Measurements from ENCODE around the gene EXOC3L4.

EXOC3L4 gene

DNA sequence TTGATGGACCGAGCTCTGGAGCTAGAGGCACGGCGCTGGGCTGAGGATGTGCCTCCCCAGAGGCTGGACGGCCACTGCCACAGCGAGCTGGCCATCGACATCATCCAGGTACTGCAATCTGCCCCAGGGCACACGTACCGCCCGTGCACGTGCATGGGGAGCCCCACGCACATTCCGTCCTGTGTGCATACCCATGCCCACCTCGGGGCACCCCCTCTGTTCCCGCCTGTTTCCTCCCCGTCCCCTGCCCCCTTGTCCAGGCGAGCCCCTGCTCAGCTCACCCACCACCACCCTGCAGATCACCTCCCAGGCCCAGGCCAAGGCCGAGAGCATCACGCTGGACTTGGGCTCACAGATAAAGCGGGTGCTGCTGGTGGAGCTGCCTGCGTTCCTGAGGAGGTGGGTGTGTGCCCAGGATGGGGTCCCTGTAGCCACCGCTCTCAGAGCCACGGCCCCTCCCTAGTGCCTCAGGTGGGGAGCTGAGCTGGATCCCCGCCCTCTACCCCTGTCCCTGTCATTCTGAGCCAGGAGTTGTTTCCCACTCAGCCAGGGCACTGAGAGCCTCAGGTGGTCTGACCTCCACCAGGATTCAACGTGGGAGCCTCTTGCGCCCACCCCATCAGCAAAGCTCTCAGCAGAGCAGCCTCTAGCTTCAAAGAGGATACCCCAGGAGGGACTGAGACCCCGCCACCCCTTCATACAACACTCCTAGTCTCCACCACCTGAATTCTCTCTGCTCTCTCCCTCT, 35.7 kb downstream of the EXOC3L4 start:
- H3K4me3 ChIP-seq (ENCODE audit: low read length): no peak overlapping the region
- no peak for TF ChIP-seq ZNF274 (IDR thresholded peaks at IDR 0.05; ENCODE audit: low read depth, low read length)

DNA sequence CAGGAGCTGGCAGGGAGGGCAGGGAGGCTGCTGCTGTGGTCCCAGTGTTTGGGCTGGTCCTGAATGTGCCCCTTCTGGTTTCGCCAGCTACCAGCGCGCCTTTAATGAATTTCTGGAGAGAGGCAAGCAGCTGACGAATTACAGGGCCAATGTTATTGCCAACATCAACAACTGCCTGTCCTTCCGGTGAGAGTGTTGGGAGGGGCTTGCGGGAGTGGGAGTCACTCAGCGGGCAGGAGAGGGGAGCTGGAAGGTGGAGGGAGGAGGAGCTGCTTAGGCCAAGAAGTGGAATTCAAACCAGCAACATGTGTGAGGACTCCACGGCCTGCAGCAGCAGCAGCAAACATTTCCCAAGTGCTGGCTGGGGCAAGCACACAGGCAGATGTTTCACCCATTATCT, 36.4 kb downstream of the EXOC3L4 start:
- no peak overlapping the region for H3K4me3 ChIP-seq (ENCODE audit: low read length)
- TF ChIP-seq ZNF274 (IDR thresholded peaks at IDR 0.05; ENCODE audit: low read depth, low read length): no peak

DNA sequence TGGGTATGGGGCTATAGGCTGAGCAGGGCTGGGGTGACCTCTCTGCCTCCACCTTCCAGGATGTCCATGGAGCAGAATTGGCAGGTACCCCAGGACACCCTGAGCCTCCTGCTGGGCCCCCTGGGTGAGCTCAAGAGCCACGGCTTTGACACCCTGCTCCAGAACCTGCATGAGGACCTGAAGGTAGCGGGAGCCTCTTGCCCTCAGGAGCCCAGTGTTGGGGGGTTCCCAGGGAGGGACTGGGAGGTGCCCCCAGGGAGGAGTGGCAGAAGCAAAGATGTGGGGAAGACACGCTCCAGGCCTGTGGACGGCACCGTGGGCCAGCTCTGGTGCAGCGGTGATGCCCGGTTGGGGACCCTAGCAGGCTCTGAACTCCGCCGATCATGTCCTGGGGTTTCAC, 37.1 kb downstream of the EXOC3L4 start:
- H3K4me3 ChIP-seq (ENCODE audit: low read length): no peak overlapping the region
- no peak for TF ChIP-seq ZNF274 (IDR thresholded peaks at IDR 0.05; ENCODE audit: low read depth, low read length)

DNA sequence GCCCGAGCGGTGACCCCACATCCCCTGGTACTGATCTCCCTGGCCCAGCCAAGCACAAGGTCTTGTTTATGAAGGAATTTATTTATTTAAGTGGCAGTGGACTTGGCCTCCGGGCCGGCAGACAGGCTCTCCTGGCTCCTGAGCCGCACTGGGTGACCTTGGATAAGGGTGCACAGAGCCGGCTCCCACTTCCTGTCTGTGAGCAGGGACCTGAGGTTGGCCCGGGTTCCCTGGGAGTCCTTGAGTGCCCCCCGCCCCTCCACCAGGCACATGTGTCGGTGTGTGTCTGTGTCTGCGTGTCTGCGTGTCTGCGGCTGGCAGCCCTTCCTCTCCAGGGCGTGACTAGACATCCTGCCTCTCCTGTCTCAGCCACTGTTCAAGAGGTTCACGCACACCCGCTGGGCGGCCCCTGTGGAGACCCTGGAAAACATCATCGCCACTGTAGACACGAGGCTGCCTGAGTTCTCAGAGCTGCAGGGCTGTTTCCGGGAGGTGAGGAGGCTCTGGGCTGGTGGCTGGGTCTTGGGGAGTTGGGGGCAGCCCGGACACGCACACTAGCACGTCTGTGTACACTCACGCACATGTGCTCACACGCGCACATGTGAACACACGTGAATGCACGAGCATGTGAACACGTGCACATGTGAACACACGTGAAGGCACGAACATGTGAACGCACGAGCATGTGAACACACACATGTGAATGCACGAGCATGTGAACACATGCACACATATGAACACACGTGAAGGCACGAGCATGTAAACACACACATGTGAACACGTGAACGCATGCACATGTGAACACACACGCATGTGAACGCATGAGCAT, 38.1 kb downstream of the EXOC3L4 start:
- H3K4me3 ChIP-seq (ENCODE audit: low read length): no peak overlapping the region
- TF ChIP-seq ZNF274 (IDR thresholded peaks at IDR 0.05; ENCODE audit: low read depth, low read length): no peak

DNA sequence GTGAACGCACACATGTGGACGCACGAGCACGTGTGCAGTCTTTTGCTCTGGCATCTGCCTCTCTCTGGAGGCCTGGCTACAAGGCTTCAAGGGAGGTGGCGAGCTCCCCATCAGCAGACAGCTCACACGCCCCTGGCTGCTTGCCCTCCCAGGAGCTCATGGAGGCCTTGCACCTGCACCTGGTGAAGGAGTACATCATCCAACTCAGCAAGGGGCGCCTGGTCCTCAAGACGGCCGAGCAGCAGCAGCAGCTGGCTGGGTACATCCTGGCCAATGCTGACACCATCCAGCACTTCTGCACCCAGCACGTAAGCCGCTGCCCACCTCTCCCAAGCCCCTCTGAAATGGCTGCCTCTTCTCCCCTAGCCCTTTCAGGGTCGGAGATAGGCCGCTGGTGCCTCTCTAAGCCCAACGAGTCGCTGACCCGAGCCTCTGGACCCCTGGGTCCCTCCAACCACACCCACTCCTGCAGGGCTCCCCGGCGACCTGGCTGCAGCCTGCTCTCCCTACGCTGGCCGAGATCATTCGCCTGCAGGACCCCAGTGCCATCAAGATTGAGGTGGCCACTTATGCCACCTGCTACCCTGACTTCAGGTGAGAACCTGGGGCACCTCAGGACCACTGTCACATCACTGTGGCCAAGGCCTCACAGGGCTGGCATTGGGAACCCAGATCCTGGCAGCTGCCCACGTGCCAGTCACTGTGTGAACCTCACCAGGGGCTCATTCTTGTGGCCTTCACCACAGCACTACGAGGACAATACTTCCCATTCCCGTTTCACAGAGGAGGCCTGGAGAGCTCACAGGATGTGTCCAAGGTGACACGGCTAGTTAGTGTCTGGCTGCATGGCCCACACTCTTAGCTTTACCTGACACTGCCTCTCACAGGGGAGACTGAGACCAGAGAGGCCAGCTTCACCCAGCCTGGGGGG, 39.0 kb downstream of the EXOC3L4 start:
- no peak for TF ChIP-seq ZNF274 (IDR thresholded peaks at IDR 0.05; ENCODE audit: low read depth, low read length)
- H3K4me3 ChIP-seq (ENCODE audit: low read length): no peak overlapping the region

DNA sequence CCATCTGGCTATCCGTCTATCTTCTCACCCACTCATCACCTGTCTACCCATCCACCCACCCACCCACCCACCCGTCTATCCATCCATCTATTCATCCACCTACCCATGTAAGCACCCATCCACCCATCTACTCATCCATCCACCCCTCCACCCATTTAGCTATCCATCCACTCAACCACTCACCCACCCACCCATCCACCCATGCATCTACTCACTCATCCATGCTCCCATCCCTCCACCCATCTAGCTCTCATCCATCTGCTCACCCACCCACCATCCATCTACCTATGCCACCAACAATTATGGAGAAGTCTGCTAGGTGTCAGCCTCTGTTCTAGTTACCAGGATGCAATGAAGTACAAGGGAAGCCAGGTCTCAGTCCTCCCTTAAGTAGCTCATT, 39.9 kb downstream of the EXOC3L4 start:
- no peak overlapping the region for H3K4me3 ChIP-seq (ENCODE audit: low read length)
- no peak for TF ChIP-seq ZNF274 (IDR thresholded peaks at IDR 0.05; ENCODE audit: low read depth, low read length)

DNA sequence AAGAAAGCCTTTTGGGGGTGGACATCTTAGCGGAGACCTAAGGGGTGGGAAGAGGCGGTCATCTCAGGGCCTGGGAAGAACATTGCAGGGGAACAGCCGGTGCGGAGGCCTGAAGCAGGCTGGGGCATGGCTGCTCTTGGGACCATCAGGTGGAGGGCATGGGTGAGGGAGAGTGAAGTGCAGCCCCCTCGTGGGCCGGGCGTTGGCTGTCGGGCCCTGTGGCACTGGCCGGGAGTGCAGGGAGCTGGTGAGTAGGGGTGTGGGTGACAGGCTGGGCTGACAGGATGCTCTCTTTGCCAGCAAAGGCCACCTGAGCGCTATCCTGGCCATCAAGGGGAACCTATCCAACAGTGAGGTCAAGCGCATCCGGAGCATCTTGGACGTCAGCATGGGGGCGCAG, 40.4 kb downstream of the EXOC3L4 start:
- no peak overlapping the region for H3K4me3 ChIP-seq (ENCODE audit: low read length)
- TF ChIP-seq ZNF274 (IDR thresholded peaks at IDR 0.05; ENCODE audit: low read depth, low read length): no peak

DNA sequence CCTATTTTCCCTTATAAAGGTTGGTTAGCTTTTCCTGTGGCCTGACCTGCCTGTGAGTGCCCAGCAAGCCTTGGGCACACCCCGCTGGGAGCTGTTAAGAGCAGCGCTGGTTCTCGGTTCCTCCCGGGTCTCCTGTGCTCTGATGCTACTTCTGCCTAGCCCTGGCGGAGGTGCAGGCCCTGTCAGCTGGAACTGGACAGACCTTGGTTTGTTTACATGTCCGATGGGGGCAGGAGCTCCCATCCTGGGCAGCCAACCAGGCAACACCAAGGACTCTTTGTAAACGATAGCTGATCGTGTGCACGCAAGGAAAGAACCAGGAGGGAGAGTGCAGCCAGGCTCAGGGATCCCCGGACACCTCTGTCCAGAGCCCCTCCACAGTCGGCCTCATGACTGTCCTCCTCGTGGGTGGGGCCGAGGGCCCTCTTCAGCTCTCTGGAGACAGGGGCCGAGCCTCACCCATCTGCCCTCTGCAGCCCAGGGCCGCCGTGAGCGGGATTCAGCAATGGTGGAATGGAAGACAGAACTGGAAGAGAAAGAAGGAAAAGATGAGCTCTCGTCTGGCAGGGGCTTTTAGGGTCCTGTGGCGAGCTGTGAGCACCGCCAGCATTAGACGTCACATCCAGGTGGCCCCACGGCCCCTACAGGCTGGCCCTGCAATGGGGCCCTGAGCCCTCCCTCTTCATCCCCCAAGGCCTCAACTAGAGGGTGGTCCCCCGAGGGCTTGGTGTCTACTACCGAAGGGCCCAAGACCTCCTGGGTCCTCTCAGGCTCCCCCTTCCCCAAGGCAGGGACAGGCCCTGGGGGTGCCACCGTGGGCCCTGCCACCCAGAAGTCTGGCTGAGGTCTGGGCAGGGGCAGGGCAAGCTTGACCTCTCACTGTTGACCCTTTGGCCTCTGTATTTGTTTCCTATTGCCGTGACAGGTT, 41.1 kb downstream of the EXOC3L4 start:
- no peak overlapping the region for H3K4me3 ChIP-seq (ENCODE audit: low read length)
- no peak for TF ChIP-seq ZNF274 (IDR thresholded peaks at IDR 0.05; ENCODE audit: low read depth, low read length)

DNA sequence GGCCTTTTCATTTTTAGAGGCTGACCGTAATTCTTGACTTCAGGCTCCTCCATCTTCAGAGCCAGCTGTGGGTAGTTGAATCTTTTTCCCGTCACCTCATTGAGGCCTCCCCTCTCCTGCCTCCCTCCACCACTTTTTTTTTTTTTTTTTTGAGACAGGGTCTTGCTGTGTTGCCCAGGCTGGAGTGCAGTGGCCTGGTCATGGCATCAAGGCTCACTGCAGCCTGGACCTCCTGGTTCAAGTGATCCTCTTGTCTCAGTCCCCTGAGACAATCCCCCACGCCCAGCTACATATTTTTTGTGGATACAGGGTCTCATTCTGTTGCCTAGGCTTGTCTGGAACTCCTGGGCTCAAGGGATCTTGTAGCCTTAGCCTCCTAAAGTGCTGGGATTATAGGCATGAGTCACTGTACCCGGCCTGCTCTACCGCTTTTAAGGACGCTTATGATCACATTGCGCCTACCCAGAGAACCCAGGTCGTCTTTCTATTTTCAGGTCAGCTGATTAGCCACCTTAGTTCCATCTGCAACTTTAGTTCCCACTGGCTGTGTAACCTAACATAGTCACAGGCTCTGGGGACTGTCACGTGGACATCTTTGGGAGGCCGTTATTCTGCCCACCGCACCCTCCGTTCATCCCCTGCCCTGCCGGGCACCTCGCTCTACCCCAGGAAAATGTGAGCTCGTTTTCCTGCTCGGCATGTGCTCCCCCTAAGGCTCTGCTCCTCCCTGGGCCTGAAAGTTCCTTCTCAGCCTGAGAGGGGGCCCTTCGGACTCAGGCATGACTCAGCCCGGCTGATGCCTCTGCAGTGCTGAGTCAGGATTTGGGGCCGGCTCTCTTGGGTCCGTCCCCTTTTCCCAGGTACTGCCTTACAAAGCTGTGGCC, 42.1 kb downstream of the EXOC3L4 start:
- no peak overlapping the region for H3K4me3 ChIP-seq (ENCODE audit: low read length)
- no peak for TF ChIP-seq ZNF274 (IDR thresholded peaks at IDR 0.05; ENCODE audit: low read depth, low read length)

DNA sequence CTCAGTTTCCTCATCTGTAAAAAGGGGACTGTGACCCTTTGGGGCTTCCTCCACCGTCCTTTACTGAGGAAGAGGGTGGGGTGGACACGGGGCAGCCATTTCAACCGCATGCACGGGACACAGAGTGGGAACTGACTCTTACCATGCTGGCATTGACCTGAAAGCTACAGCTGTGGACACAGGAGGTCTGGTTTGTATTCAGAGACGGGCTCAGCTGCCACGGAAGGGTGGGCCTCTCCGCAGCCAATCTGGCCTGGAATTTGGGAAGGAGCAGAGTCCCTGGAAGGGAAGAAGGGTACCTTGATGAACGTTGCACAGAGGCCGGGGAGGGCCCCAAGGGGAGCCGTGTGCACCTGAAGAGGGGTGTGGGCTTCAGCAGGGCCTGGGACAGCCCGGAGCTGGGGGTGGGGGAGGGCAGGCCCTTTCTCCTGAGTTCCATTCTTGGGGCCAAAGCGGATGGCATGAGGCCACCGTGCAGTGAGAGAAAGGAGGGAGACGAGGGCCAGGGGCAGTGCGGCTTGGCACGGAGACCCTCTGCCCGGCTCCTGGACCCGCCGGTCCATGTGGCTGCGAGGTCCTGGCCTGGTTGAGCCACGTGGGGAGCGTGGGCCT, 43.3 kb downstream of the EXOC3L4 start:
- no peak for TF ChIP-seq ZNF274 (IDR thresholded peaks at IDR 0.05; ENCODE audit: low read depth, low read length)
- no peak overlapping the region for H3K4me3 ChIP-seq (ENCODE audit: low read length)

DNA sequence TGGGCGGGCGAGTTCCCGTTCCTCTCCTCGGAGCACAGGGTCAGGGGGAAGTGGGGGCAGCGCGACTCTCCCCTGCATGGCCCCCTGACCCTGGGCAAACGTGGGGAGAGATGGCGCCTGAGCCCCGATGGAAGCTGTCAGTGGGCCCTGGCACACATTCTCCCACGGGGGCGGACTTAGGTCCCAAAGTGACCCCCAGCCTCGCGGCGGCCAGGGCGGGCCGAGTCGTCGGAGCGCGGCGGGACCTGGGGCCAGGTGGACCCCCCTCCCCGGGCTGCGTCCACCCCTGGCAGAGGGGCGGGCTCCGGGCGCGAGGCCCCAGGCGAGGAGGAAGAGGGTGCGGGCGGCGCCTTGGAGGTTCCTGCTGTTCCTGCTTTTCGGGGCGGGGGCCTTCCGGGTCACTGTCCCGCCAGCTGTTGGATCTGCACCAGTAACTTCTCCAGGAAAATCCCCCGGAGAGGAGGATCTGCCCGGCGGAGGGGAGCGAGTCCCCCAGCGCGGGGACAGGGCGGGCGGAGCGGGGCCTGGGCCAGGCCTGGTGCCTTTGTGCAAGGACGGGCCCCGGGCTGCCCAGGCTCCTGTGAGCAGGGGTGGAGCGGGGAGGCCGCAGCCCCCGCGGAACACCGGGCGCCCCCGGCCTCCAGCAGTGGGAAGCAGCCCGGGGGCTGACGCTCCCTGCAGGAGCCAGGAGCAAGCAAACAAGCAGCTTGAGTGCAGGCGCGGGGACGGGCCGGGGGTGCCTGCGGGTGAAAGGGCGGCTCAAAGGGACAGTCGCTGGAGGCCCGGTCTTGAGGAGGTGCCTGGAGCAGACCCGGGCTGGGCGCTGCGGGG, 44.0 kb downstream of the EXOC3L4 start:
- TF ChIP-seq ZNF274 (IDR thresholded peaks at IDR 0.05; ENCODE audit: low read depth, low read length): no peak
- no peak overlapping the region for H3K4me3 ChIP-seq (ENCODE audit: low read length)
